DND-41 (cell line): ENCODE results near the gene TNFAIP2.

Source experiments
- ATAC-seq: fragments of 200-7000 bp; cut with Tn5 transposase; 3 replicates; pipeline ENCODE4 v1.9.1; 2021; ENCODE audit warnings: low read depth; ENCODE audit not compliant: insufficient read depth
- DNase-seq: peaks from one replicate; pipeline ENCODE4 v3.0.0-alpha.2; 2020
- H2AFZ ChIP-seq: 2 replicates; pipeline ENCODE4 v1.6.0; 2012; ENCODE audit warnings: low read depth, low read length
- H3K27ac ChIP-seq: 2 replicates; pipeline ENCODE4 v1.5.1; 2012; ENCODE audit warnings: low read length, inconsistent platforms
- H3K27me3 ChIP-seq: fragments of 200-600 bp; sonication (generic); 2 replicates; pipeline ENCODE4 v1.6.0; 2012; ENCODE audit warnings: low read length, mild to moderate bottlenecking, inconsistent platforms; ENCODE audit not compliant: insufficient read depth, poor library complexity
- H3K36me3 ChIP-seq: 2 replicates; pipeline ENCODE4 v1.5.1; 2012; ENCODE audit warnings: low read length, inconsistent platforms; ENCODE audit not compliant: insufficient read depth
- H3K4me1 ChIP-seq: 2 replicates; pipeline ENCODE4 v1.5.1; 2012; ENCODE audit warnings: mild to moderate bottlenecking, low read length; ENCODE audit not compliant: insufficient read depth
- H3K4me2 ChIP-seq: 2 replicates; pipeline ENCODE4 v1.6.0; 2012; ENCODE audit warnings: mild to moderate bottlenecking, moderate library complexity, low read length, inconsistent platforms; ENCODE audit not compliant: insufficient read depth
- H3K4me3 ChIP-seq, 2 experiments: fragments of 200-600 bp in 1 of 2; shearing (Covaris generic) in 1 of 2; 2 replicates each; pipeline ENCODE4 v1.5.1; 2012 to 2016; ENCODE audit warnings: inconsistent platforms in 2 of 2, low read length in 2 of 2, mild to moderate bottlenecking in 2 of 2, low read depth in 1 of 2, moderate library complexity in 1 of 2
- H3K79me2 ChIP-seq: 2 replicates; pipeline ENCODE4 v1.6.0; 2012; ENCODE audit warnings: low read length, inconsistent platforms; ENCODE audit not compliant: insufficient read depth
- H3K9ac ChIP-seq: 2 replicates; pipeline ENCODE4 v1.6.0; 2012; ENCODE audit warnings: low read depth, mild to moderate bottlenecking, inconsistent platforms, low read length, moderate library complexity
- H3K9me3 ChIP-seq: 2 replicates; pipeline ENCODE4 v1.5.1; 2012; ENCODE audit warnings: low read length, moderate library complexity, mild to moderate bottlenecking, inconsistent platforms; ENCODE audit not compliant: insufficient read depth, severe bottlenecking
- H4K20me1 ChIP-seq: 2 replicates; pipeline ENCODE4 v1.6.0; 2012; ENCODE audit warnings: low read length; ENCODE audit not compliant: insufficient read depth
- EZH2 ChIP-seq: IDR thresholded peaks from 3 replicates; pipeline ENCODE4 v1.6.1; 2012; ENCODE audit warnings: borderline replicate concordance, low read depth, mild to moderate bottlenecking, moderate library complexity, low read length, inconsistent platforms; ENCODE audit not compliant: severe bottlenecking
- TF ChIP-seq, protein P1 (sequence below): IDR thresholded peaks from 2 replicates; pipeline ENCODE4 v1.5.1; 2012; ENCODE audit warnings: borderline replicate concordance, low read length, moderate library complexity, mild to moderate bottlenecking; ENCODE audit not compliant: poor library complexity, severe bottlenecking; ENCODE audit errors: extremely low read depth

Gene TNFAIP2

GRCh38 chr14:103155826-103156394 lies 32.6 kb downstream of the TNFAIP2 start:
- TF ChIP-seq EZH2: no peak
- TF ChIP-seq, protein P1, sequence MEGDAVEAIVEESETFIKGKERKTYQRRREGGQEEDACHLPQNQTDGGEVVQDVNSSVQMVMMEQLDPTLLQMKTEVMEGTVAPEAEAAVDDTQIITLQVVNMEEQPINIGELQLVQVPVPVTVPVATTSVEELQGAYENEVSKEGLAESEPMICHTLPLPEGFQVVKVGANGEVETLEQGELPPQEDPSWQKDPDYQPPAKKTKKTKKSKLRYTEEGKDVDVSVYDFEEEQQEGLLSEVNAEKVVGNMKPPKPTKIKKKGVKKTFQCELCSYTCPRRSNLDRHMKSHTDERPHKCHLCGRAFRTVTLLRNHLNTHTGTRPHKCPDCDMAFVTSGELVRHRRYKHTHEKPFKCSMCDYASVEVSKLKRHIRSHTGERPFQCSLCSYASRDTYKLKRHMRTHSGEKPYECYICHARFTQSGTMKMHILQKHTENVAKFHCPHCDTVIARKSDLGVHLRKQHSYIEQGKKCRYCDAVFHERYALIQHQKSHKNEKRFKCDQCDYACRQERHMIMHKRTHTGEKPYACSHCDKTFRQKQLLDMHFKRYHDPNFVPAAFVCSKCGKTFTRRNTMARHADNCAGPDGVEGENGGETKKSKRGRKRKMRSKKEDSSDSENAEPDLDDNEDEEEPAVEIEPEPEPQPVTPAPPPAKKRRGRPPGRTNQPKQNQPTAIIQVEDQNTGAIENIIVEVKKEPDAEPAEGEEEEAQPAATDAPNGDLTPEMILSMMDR: no peak
- no peaks in the 10 kb centered on the region for H3K27me3 ChIP-seq
- H2AFZ ChIP-seq: no peak overlapping the region
- no peaks in the 10 kb centered on the region for H3K4me1 ChIP-seq
- H3K9ac ChIP-seq: no peak overlapping the region
- DNase-seq (no peak), ATAC-seq (no peak)
- H3K36me3 ChIP-seq: no peaks in the 10 kb centered on the region
- no peak overlapping the region for H3K27ac ChIP-seq
- H3K79me2 ChIP-seq: no peaks in the 10 kb centered on the region
- H3K4me3 ChIP-seq: no peak overlapping the region
- no peaks in the 10 kb centered on the region for H3K9me3 ChIP-seq
- H3K4me2 ChIP-seq: no peak overlapping the region
- no peaks in the 10 kb centered on the region for H4K20me1 ChIP-seq

GRCh38 chr14:103156651-103157378 lies 33.6 kb downstream of the TNFAIP2 start:
- Histone ChIP-seq H3K79me2 (no peaks in the 10 kb centered on the region), H3K27me3 (no peaks in the 10 kb centered on the region), H3K9ac (no peak overlapping the region), H2AFZ (no peak overlapping the region), H3K9me3 (no peaks in the 10 kb centered on the region), H3K4me3 (no peak overlapping the region), H3K4me2 (no peak overlapping the region), H3K4me1 (no peaks in the 10 kb centered on the region), H3K36me3 (no peaks in the 10 kb centered on the region), H3K27ac (no peak overlapping the region), H4K20me1 (no peaks in the 10 kb centered on the region)
- TF ChIP-seq, protein P1: no peak
- no peak for TF ChIP-seq EZH2
- ATAC-seq (no peak), DNase-seq (no peak)

- no peaks in the 10 kb centered on the region for H4K20me1 ChIP-seq
- no peak for DNase-seq
- peaks cover 6% of the 10 kb centered on the region for H3K9me3 ChIP-seq
- ATAC-seq: no peak
- no peaks in the 10 kb centered on the region for H3K27me3 ChIP-seq
- no peak overlapping the region for H2AFZ ChIP-seq
- no peaks in the 10 kb centered on the region for H3K4me1 ChIP-seq
- H3K4me3 ChIP-seq: no peak overlapping the region
- no peaks in the 10 kb centered on the region for H3K36me3 ChIP-seq
- no peaks in the 10 kb centered on the region for H3K79me2 ChIP-seq
- TF ChIP-seq, protein P1: no peak
- TF ChIP-seq EZH2: no peak
- no peak overlapping the region for H3K27ac ChIP-seq
- H3K9ac ChIP-seq: no peak overlapping the region
- no peak overlapping the region for H3K4me2 ChIP-seq
These were observed 34.7 kb downstream of the TNFAIP2 start for GRCh38 chr14:103157969-103158368.
